Keratinocyte (primary cell): ENCODE measurements around the gene ALPP. TPM values are rescaled to one million over a fixed set of nuclear protein-coding genes. Genes with fewer than 3 reads are reported as not detected.

ENCODE experiments used
- DNase-seq: peaks from one replicate; pipeline ENCODE4 v3.0.0-alpha.2; 2011; ENCODE audit warnings: low read depth, missing footprints, low spot score
- FAIRE-seq: peaks from 2 replicates; lab custom pipeline; 2011; peaks lifted over from hg19 to GRCh38; lab: Jason Lieb, UNC
- H2AFZ ChIP-seq: 2 replicates; pipeline ENCODE4 v1.6.0; 2012; ENCODE audit warnings: low read length, control low read depth, inconsistent platforms; ENCODE audit not compliant: control insufficient read depth
- H3K27ac ChIP-seq: 2 replicates; pipeline ENCODE4 v1.5.1; 2011; ENCODE audit warnings: low read length; ENCODE audit not compliant: control insufficient read depth, insufficient read depth
- H3K27me3 ChIP-seq: 3 replicates; pipeline ENCODE4 v1.6.0; 2011; ENCODE audit warnings: low read length; ENCODE audit not compliant: control insufficient read depth, insufficient read depth; ENCODE audit errors: extremely low read depth
- H3K36me3 ChIP-seq, 2 experiments: 2 replicates in 1 of 2; 3 replicates in 1 of 2; pipeline ENCODE4 v1.5.1; 2011; ENCODE audit warnings: low read length in 2 of 2, mild to moderate bottlenecking in 1 of 2; ENCODE audit not compliant: control insufficient read depth in 2 of 2, insufficient read depth in 2 of 2; ENCODE audit errors: extremely low read depth in 1 of 2
- H3K4me1 ChIP-seq: 3 replicates; pipeline ENCODE4 v1.5.1; 2011; ENCODE audit warnings: low read length; ENCODE audit not compliant: control insufficient read depth, insufficient read depth; ENCODE audit errors: extremely low read depth
- H3K4me2 ChIP-seq: 3 replicates; pipeline ENCODE4 v1.6.0; 2011; ENCODE audit warnings: low read depth, low read length; ENCODE audit not compliant: control insufficient read depth, insufficient read depth; ENCODE audit errors: extremely low read depth
- H3K4me3 ChIP-seq, 3 experiments: fragments of 200-600 bp in 1 of 3; sonication (generic) in 1 of 3; 2 replicates in 2 of 3; 3 replicates in 1 of 3; pipeline ENCODE4 v1.5.1; 2011 to 2016; ENCODE audit warnings: low read length in 3 of 3, mild to moderate bottlenecking in 3 of 3, control low read depth in 2 of 3, inconsistent platforms in 1 of 3, low read depth in 1 of 3, mixed read lengths in 1 of 3, mixed run types in 1 of 3, moderate library complexity in 1 of 3; ENCODE audit not compliant: control insufficient read depth in 2 of 3, insufficient read depth in 2 of 3; ENCODE audit errors: extremely low read depth in 1 of 3
- H3K79me2 ChIP-seq: 2 replicates; pipeline ENCODE4 v1.6.0; 2012; ENCODE audit warnings: low read length; ENCODE audit not compliant: control insufficient read depth, insufficient read depth
- H3K9ac ChIP-seq: 3 replicates; pipeline ENCODE4 v1.6.0; 2011; ENCODE audit warnings: low read length; ENCODE audit not compliant: control insufficient read depth, insufficient read depth; ENCODE audit errors: extremely low read depth
- H3K9me1 ChIP-seq: 3 replicates; pipeline ENCODE4 v1.6.0; 2011; ENCODE audit warnings: low read length; ENCODE audit not compliant: control insufficient read depth, insufficient read depth; ENCODE audit errors: extremely low read depth
- H3K9me3 ChIP-seq: 2 replicates; pipeline ENCODE4 v1.5.1; 2012; ENCODE audit warnings: low read depth, low read length; ENCODE audit not compliant: control insufficient read depth
- H4K20me1 ChIP-seq: 3 replicates; pipeline ENCODE4 v1.6.0; 2011; ENCODE audit warnings: low read length; ENCODE audit not compliant: control insufficient read depth, insufficient read depth; ENCODE audit errors: extremely low read depth
- CTCF ChIP-seq, 3 experiments: IDR thresholded peaks in 1 of 3; conservative IDR thresholded peaks in 1 of 3; optimal IDR thresholded peaks in 1 of 3; 2 replicates in 2 of 3; 3 replicates in 1 of 3; pipeline versions ENCODE3 to v1.5.1; 2011; ENCODE audit warnings: low read length in 3 of 3, mild to moderate bottlenecking in 3 of 3, moderate library complexity in 2 of 3, control low read depth in 1 of 3, inconsistent platforms in 1 of 3; ENCODE audit not compliant: insufficient read depth in 2 of 3; ENCODE audit errors: extremely low read depth in 1 of 3
- EZH2 ChIP-seq: IDR thresholded peaks from one replicate; pipeline ENCODE4 v1.6.1; 2012; ENCODE audit warnings: inconsistent platforms, mild to moderate bottlenecking, low read length, moderate library complexity
- dilution Hi-C: fragments of 300-500 bp; cut with MboI; formaldehyde crosslinking; loops from one replicate; pipeline ENCODE4 v1.7.0; 2020; ENCODE audit warnings: low sequenced_read_pairs; ENCODE audit not compliant: extremely low pct_ligation_motif_present
- polyA plus RNA-seq, 5 experiments: library from polyadenylated mRNA; depleted of rRNA in 3 of 5; stranded (reverse) in 3 of 5; stranded (forward) in 1 of 5; unstranded in 1 of 5; fragments of >200 nt; gene quantifications; 1 replicate in 1 of 5; 2 replicates in 3 of 5; 3 replicates in 1 of 5; pipeline versions ENCODE4 v1.2.1 to v1.2.3, GENCODE V29; 2011 to 2012; ENCODE audit warnings: missing spikeins in 2 of 5, low read depth in 1 of 5, low replicate concordance in 1 of 5

The ALPP gene
- polyA plus RNA-seq, 1 donor (not counting 4 experiments of a cell fraction or from before 2014, with no cell fraction given), result not detected

GRCh38 chr2:232412986-232413385 lies 34.4 kb downstream of the ALPP start:
- Histone ChIP-seq H3K4me2 (no peak overlapping the region), H4K20me1 (peaks cover 2% of the 10 kb centered on the region), H3K4me3 (no peak overlapping the region), H3K36me3 (no peaks in the 10 kb centered on the region), H3K9ac (no peak overlapping the region), H3K4me1 (no peaks in the 10 kb centered on the region), H3K9me3 (no peaks in the 10 kb centered on the region), H3K9me1 (no peaks in the 10 kb centered on the region), H2AFZ (no peak overlapping the region), H3K27me3 (peaks cover 27% of the 10 kb centered on the region), H3K79me2 (no peaks in the 10 kb centered on the region), H3K27ac (no peak overlapping the region)
- dilution Hi-C loops, result no loop called here
- no peak for TF ChIP-seq EZH2
- no peak for TF ChIP-seq CTCF (optimal IDR thresholded peaks at IDR 0.05 in 1 of 3, IDR thresholded peaks at IDR 0.05 in 1 of 3, conservative IDR thresholded peaks at IDR 0.05 in 1 of 3; ENCODE audit: extremely low read depth in 1 of 3, insufficient read depth in 2 of 3, low read length in 3 of 3)
- FAIRE-seq, result no peak
- DNase-seq, result no peak

- Histone ChIP-seq H3K4me1 (peaks cover 6% of the 10 kb centered on the region), H3K27me3 (peaks cover 43% of the 10 kb centered on the region)
- dilution Hi-C loops, result no loop called here
Observed at GRCh38 chr2:232415138-232415690, 36.7 kb downstream of the ALPP start.

More at GRCh38 chr2:232415138-232415690, 36.7 kb downstream of the ALPP start:
- FAIRE-seq, result no peak
- Histone ChIP-seq H3K9ac (no peak overlapping the region), H3K36me3 (no peaks in the 10 kb centered on the region), H3K4me2 (no peak overlapping the region), H3K9me3 (no peaks in the 10 kb centered on the region), H3K4me3 (no peak overlapping the region), H3K79me2 (no peaks in the 10 kb centered on the region), H3K27ac (no peak overlapping the region), H2AFZ (no peak overlapping the region), H4K20me1 (peaks cover 2% of the 10 kb centered on the region), H3K9me1 (no peaks in the 10 kb centered on the region)
- TF ChIP-seq CTCF (optimal IDR thresholded peaks at IDR 0.05 in 1 of 3, IDR thresholded peaks at IDR 0.05 in 1 of 3, conservative IDR thresholded peaks at IDR 0.05 in 1 of 3; ENCODE audit: extremely low read depth in 1 of 3, insufficient read depth in 2 of 3, low read length in 3 of 3) (no peak), EZH2 (no peak)
- DNase-seq, result no peak
